Stimulated activated memory B cell treated with anti-CD40 and anti-IgM and Interleukin-4, amounts not matched to agents 10 μg/mL and 1 μg/mL and 100 μg/mL, for 72 hours (primary cell): ENCODE measurements around the gene SLC25A13.

Source experiments
- ATAC-seq: fragments of 150-1000 bp; cut with Tn5 transposase; 2 replicates; pipeline ENCODE4 v1.10.0; 2021
- H3K27ac Mint-ChIP-seq: one replicate; pipeline ENCODE4 v1.8.0; 2022; ENCODE audit warnings: mild to moderate bottlenecking, mixed read lengths
- H3K27me3 Mint-ChIP-seq: one replicate; pipeline ENCODE4 v1.8.0; 2022; ENCODE audit warnings: mixed read lengths
- H3K36me3 Mint-ChIP-seq: one replicate; pipeline ENCODE4 v1.8.0; 2022; ENCODE audit warnings: mixed read lengths
- H3K4me1 Mint-ChIP-seq: one replicate; pipeline ENCODE4 v1.8.0; 2022; ENCODE audit warnings: mixed read lengths
- H3K4me3 Mint-ChIP-seq: one replicate; pipeline ENCODE4 v1.8.0; 2022; ENCODE audit warnings: mild to moderate bottlenecking, moderate library complexity, mixed read lengths
- H3K9me3 Mint-ChIP-seq: one replicate; pipeline ENCODE4 v1.8.0; 2022; ENCODE audit warnings: mixed read lengths

Gene SLC25A13

GRCh38 chr7:96248405-96248804 is 73.5 kb downstream of the SLC25A13 start:
- Mint-ChIP-seq H3K4me1 (peaks cover 39% of the 10 kb centered on the region), H3K36me3 (peaks cover 36% of the 10 kb centered on the region), H3K9me3 (peaks cover 12% of the 10 kb centered on the region), H3K27me3 (no peaks in the 10 kb centered on the region), H3K27ac (no peak overlapping the region), H3K4me3 (no peak overlapping the region)
- ATAC-seq = no peak

DNA sequence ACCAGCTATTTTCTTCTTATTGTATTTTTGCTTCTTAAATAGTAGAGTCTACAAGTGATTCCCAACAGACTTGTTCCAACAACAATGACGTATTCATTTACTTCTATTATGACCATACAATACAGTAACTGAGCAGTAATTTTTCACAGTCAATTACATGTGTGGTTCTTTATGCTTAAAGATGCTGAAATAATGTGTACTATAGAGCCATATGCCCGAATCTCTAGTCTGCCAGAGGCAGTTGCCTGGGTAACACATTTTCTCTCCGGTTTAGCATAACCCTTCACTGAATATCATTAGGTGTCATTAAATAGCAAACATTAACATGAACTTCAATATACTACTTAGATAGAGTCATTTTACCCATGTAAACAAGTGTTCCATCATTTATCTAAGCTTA is 75.0 kb downstream of the SLC25A13 start:
- H3K27ac Mint-ChIP-seq = no peak overlapping the region
- peaks cover 24% of the 10 kb centered on the region for H3K36me3 Mint-ChIP-seq
- no peaks in the 10 kb centered on the region for H3K27me3 Mint-ChIP-seq
- H3K9me3 Mint-ChIP-seq = peaks cover 5% of the 10 kb centered on the region
- peaks cover 40% of the 10 kb centered on the region for H3K4me1 Mint-ChIP-seq
- ATAC-seq = no peak
- H3K4me3 Mint-ChIP-seq = no peak overlapping the region

GRCh38 chr7:96244992-96245292 is 77.0 kb downstream of the SLC25A13 start:
- Mint-ChIP-seq H3K27ac (no peak overlapping the region), H3K27me3 (no peaks in the 10 kb centered on the region), H3K36me3 (peaks cover 24% of the 10 kb centered on the region), H3K9me3 (no peaks in the 10 kb centered on the region), H3K4me3 (no peak overlapping the region), H3K4me1 (peaks cover 32% of the 10 kb centered on the region)
- ATAC-seq = no peak

GRCh38 chr7:96244244-96244991 is 77.5 kb downstream of the SLC25A13 start:
- Mint-ChIP-seq H3K9me3 (no peaks in the 10 kb centered on the region), H3K4me3 (no peak overlapping the region), H3K27me3 (no peaks in the 10 kb centered on the region), H3K4me1 (peaks cover 32% of the 10 kb centered on the region), H3K27ac (no peak overlapping the region), H3K36me3 (peaks cover 27% of the 10 kb centered on the region)
- no peak for ATAC-seq

DNA sequence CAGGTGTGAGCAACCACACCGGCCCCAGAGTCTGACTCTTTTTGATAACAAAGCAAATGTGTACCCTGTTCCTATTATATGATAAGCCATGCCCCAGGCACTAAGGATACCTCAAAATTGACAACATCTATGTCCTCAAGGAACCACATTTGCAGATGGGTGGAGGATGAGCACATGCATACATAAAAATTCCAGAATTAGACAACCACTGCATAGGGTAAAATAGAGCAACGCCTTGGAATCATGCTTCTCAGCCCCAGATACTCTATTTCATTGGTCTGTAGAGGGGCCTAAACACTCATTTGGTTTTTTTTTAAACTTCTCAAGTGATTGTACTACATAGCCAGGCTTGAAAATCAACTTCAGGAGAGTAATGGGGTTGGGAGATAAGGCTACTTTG is 78.7 kb downstream of the SLC25A13 start:
- Mint-ChIP-seq H3K27me3 (no peaks in the 10 kb centered on the region), H3K9me3 (no peaks in the 10 kb centered on the region), H3K4me3 (no peak overlapping the region), H3K4me1 (peaks cover 32% of the 10 kb centered on the region), H3K27ac (no peak overlapping the region), H3K36me3 (peaks cover 25% of the 10 kb centered on the region)
- ATAC-seq = no peak

DNA sequence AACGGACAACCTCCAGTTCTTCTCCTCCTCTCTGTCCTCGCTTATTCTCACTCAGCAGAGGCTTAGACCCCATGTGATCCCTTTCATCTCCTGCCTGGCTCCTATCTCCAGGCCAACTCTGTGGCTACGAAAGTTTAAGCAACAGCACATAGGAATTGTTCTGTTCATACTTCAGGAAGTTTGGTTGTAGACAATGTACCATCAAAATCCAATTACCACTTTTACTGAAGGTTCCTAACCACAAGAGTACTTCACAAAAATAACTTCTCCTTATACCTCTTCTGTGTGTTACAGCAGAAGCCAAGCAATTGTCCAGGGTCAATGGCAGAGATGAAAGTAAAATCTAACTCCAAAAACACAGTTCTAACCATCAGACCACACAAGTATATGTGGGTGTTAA is 80.0 kb downstream of the SLC25A13 start:
- Mint-ChIP-seq H3K27ac (no peak overlapping the region), H3K4me3 (no peak overlapping the region), H3K9me3 (no peaks in the 10 kb centered on the region), H3K36me3 (peaks cover 29% of the 10 kb centered on the region), H3K4me1 (peaks cover 42% of the 10 kb centered on the region), H3K27me3 (no peaks in the 10 kb centered on the region)
- no peak for ATAC-seq

DNA sequence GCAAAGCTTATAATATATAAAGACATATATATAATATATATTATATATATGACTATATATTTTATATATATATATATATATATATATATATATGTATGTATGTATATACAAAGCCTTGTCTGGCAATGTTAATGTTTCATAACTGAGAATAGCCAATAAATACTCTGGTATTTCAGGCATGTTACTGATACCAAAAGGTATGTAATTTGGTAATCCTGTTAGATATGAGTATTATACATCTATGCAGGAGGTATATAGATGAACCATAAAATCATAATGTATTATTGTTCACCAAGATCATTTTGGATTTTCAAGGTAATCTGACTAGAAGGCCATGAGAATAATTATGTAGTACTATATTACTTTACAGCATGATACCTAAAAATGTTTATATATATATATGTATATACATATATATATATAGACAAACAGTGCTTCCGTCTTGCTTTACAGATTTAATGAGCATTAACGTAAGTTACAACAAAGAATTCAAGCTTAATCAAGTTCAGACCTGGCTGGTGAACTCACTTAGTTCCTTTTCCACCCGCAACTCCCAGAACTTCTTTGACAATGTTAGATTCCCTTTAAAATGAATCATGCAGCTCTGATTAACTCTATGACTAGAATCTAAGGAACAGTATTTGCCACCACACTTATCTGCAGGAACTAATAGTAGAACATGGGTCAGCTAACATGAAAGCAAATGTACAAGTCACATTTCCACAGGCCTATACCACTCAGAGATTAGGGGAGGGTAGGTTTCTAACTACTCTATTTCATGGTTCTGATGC is 82.7 kb downstream of the SLC25A13 start:
- ATAC-seq = no peak

GRCh38 chr7:96238474-96238873 is 83.4 kb downstream of the SLC25A13 start:
- no peak for ATAC-seq
- Mint-ChIP-seq H3K27me3 (no peaks in the 10 kb centered on the region), H3K36me3 (peaks cover 41% of the 10 kb centered on the region), H3K4me3 (no peak overlapping the region), H3K27ac (no peak overlapping the region), H3K4me1 (peaks cover 37% of the 10 kb centered on the region), H3K9me3 (no peaks in the 10 kb centered on the region)

More for the DNA sequence above, 82.7 kb downstream of the SLC25A13 start:
- H3K27ac Mint-ChIP-seq = no peak overlapping the region
- peaks cover 43% of the 10 kb centered on the region for H3K4me1 Mint-ChIP-seq
- peaks cover 42% of the 10 kb centered on the region for H3K36me3 Mint-ChIP-seq
- H3K9me3 Mint-ChIP-seq = no peaks in the 10 kb centered on the region
- no peak overlapping the region for H3K4me3 Mint-ChIP-seq
- H3K27me3 Mint-ChIP-seq = no peaks in the 10 kb centered on the region

- Mint-ChIP-seq H3K27ac (no peak overlapping the region), H3K4me1 (peaks cover 23% of the 10 kb centered on the region), H3K27me3 (no peaks in the 10 kb centered on the region), H3K36me3 (peaks cover 50% of the 10 kb centered on the region), H3K9me3 (peaks cover 2% of the 10 kb centered on the region), H3K4me3 (no peak overlapping the region)
- ATAC-seq = no peak
Observed at GRCh38 chr7:96237040-96237439, 84.9 kb downstream of the SLC25A13 start.

GRCh38 chr7:96236198-96237039 is 85.5 kb downstream of the SLC25A13 start:
- no peak overlapping the region for H3K27ac Mint-ChIP-seq

DNA sequence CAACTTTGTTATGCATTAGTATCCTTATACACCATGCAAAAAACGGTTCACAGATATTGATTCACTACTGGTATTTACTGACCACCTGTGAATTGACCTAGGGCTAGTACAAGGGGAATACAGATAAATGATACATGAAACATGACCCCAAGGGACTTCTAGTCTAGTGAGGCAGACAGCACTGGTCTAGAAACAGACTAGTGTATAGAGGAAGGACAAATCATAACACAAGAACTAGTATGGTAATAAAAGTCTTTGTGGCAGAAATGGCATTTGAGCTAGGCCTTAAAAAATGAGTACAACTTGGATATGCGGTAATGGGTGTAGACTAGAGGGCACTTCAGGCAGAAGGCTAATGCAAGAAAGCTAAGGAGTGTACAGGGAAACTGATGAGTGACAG is 86.6 kb downstream of the SLC25A13 start:
- ATAC-seq = no peak
- H3K4me3 Mint-ChIP-seq = no peak overlapping the region
- peaks cover 61% of the 10 kb centered on the region for H3K36me3 Mint-ChIP-seq
- no peak overlapping the region for H3K27ac Mint-ChIP-seq
- H3K9me3 Mint-ChIP-seq = peaks cover 4% of the 10 kb centered on the region
- H3K27me3 Mint-ChIP-seq = no peaks in the 10 kb centered on the region
- H3K4me1 Mint-ChIP-seq = peaks cover 18% of the 10 kb centered on the region

More at GRCh38 chr7:96236198-96237039, 85.5 kb downstream of the SLC25A13 start:
- H3K9me3 Mint-ChIP-seq = peaks cover 4% of the 10 kb centered on the region
- H3K36me3 Mint-ChIP-seq = peaks cover 56% of the 10 kb centered on the region
- H3K27me3 Mint-ChIP-seq = no peaks in the 10 kb centered on the region
- no peak for ATAC-seq
- peaks cover 18% of the 10 kb centered on the region for H3K4me1 Mint-ChIP-seq
- no peak overlapping the region for H3K4me3 Mint-ChIP-seq

DNA sequence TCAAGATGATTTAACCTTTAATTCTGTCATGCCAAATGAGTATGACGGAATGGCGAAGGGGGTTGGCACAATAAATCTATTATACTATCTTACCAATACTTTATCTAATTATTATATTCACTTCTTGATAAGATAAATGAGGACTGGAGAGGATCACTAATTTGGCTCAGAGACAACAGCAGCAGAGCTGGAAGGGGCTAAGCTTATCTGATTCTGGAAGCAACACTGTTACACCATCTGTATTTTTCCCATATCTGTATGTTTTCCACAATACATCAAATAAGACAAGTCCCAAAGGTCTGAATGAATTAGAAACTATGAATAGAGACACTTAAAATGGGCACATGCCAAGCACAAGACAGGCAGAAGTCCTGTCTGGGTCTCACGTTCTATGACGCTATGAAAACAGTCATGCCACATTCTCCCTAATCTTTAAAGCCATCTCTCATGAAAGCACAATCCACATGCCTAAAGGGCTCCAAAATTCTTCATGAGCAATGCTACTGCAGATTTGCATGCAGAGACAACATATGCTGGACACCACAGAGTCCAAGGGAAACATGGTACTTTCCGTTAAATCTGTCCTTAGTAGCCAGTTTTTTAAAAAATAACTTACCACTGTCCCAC is 88.3 kb downstream of the SLC25A13 start:
- Mint-ChIP-seq H3K4me3 (no peak overlapping the region), H3K27me3 (no peaks in the 10 kb centered on the region), H3K36me3 (peaks cover 71% of the 10 kb centered on the region), H3K4me1 (peaks cover 18% of the 10 kb centered on the region), H3K27ac (no peak overlapping the region), H3K9me3 (peaks cover 6% of the 10 kb centered on the region)
- ATAC-seq = no peak

- no peak overlapping the region for H3K4me3 Mint-ChIP-seq
- no peak for ATAC-seq
- H3K27me3 Mint-ChIP-seq = no peaks in the 10 kb centered on the region
- peaks cover 6% of the 10 kb centered on the region for H3K9me3 Mint-ChIP-seq
- no peak overlapping the region for H3K27ac Mint-ChIP-seq
- H3K36me3 Mint-ChIP-seq = peaks cover 77% of the 10 kb centered on the region
- H3K4me1 Mint-ChIP-seq = peaks cover 18% of the 10 kb centered on the region
Observed at GRCh38 chr7:96233084-96233483, 88.8 kb downstream of the SLC25A13 start.

DNA sequence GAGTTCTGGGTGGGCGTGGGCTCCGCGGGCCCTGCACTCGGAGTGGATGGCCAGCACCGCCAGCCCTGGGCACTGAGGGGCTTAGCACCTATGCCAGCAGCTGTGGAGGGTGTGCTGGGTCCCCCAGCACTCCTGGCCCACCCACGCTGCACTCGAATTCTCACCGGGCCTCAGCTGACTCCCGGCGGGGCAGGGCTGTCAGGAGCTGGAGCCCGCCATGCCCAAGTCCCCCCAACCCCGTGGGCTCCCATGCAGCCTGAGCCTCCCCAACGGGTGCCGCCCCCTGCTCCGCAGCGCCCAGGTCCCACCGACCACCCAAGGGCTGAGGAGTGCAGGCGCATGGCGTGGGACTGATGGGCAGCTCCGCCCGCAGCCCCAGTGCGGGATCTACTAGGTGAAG is 93.1 kb downstream of the SLC25A13 start:
- peaks cover 6% of the 10 kb centered on the region for H3K9me3 Mint-ChIP-seq
- no peak overlapping the region for H3K27ac Mint-ChIP-seq
- no peak overlapping the region for H3K4me3 Mint-ChIP-seq
- H3K27me3 Mint-ChIP-seq = no peaks in the 10 kb centered on the region
- H3K4me1 Mint-ChIP-seq = peaks cover 17% of the 10 kb centered on the region
- peaks cover 74% of the 10 kb centered on the region for H3K36me3 Mint-ChIP-seq
- no peak for ATAC-seq

DNA sequence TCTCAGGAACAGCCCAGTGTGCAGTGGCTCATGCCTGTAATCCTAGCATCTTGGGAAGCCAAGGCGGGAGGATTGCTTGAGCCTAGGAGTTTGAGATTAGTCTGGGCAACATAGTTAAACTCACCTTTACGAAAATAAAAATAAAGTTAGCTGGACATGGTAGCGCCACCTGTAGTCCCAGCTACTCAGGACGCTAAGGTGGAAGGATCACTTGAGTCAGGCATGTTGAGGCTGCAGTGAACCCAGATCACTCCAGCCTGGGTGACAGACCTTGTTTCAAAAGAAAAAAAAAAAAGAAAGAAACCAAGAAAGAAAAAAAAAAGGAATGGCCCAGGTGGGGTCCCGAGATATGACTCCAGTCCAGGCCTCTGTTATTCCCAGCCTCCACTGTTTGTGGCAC is 96.6 kb downstream of the SLC25A13 start:
- peaks cover 49% of the 10 kb centered on the region for H3K36me3 Mint-ChIP-seq
- H3K27me3 Mint-ChIP-seq = no peaks in the 10 kb centered on the region
- H3K4me3 Mint-ChIP-seq = no peak overlapping the region
- peaks cover 24% of the 10 kb centered on the region for H3K4me1 Mint-ChIP-seq
- H3K9me3 Mint-ChIP-seq = peaks cover 2% of the 10 kb centered on the region
- no peak for ATAC-seq
- no peak overlapping the region for H3K27ac Mint-ChIP-seq
